MCF 10A (cell line): Measurements from ENCODE around the gene ITGB5. TPM values are rescaled to one million over a fixed set of nuclear protein-coding genes. Genes with fewer than 3 reads are reported as not detected.

Experiments used
- BruUV-seq: library from RNA; stranded (reverse); fragments of 400-500 nt; replicated peaks from 2 replicates; lab custom pipeline; 2021; lab: Mats Ljungman, UMichigan
- CTCF ChIA-PET: fragments of 300-600 bp; sonication (Branson Sonifier 250); formaldehyde crosslinking; extraction: SDS; loops from one replicate; lab custom pipeline; 2021; ENCODE audit warnings: antibody characterized with exemption, inconsistent platforms; lab: Yijun Ruan, JAX
- POLR2A ChIA-PET: fragments of 300-600, 350-650 bp; sonication (Branson Sonifier 250); formaldehyde crosslinking; extraction: SDS; loops from one replicate; lab custom pipeline; 2020; ENCODE audit warnings: antibody characterized with exemption, inconsistent platforms; lab: Yijun Ruan, JAX
- DNase-seq: peaks from one replicate; pipeline ENCODE4 v3.0.0-alpha.2; 2018; ENCODE audit not compliant: unreplicated experiment
- H3K27ac Mint-ChIP-seq: one replicate; pipeline ENCODE4 v1.8.0; 2022; ENCODE audit warnings: mild to moderate bottlenecking, low read depth, mixed read lengths; ENCODE audit not compliant: unreplicated experiment
- H3K27me3 Mint-ChIP-seq: one replicate; pipeline ENCODE4 v1.8.0; 2022; ENCODE audit warnings: mixed read lengths; ENCODE audit not compliant: insufficient read depth, unreplicated experiment
- H3K36me3 Mint-ChIP-seq: one replicate; pipeline ENCODE4 v1.8.0; 2022; ENCODE audit warnings: mild to moderate bottlenecking, moderate library complexity, mixed read lengths; ENCODE audit not compliant: insufficient read depth, unreplicated experiment
- H3K4me1 Mint-ChIP-seq: one replicate; pipeline ENCODE4 v1.8.0; 2022; ENCODE audit warnings: mixed read lengths; ENCODE audit not compliant: insufficient read depth, unreplicated experiment
- H3K4me3 Mint-ChIP-seq: one replicate; pipeline ENCODE4 v1.8.0; 2022; ENCODE audit warnings: mild to moderate bottlenecking, moderate library complexity, mixed read lengths; ENCODE audit not compliant: unreplicated experiment
- H3K9me3 Mint-ChIP-seq: one replicate; pipeline ENCODE4 v1.8.0; 2022; ENCODE audit warnings: mixed read lengths; ENCODE audit not compliant: unreplicated experiment
- CTCF ChIP-seq: fragments of 200-600 bp; IDR thresholded peaks from one replicate; pipeline ENCODE4 v1.8.0; 2022; ENCODE audit warnings: antibody characterized with exemption, mild to moderate bottlenecking; ENCODE audit not compliant: unreplicated experiment
- intact Hi-C: fragments of 100-400 bp; cut with micrococcal nuclease; formaldehyde crosslinking; loops from 2 replicates; pipeline ENCODE4 v1.14.1; 2022
- total RNA-seq: library from RNA; stranded (reverse); gene quantifications from 2 replicates; pipeline ENCODE4 v1.2.3, GENCODE V29; 2022

ITGB5 gene
- total RNA-seq, 1 experiment from 2014 or later: 101 TPM

GRCh38 chr3:124907957-124908356 lies 20.8 kb upstream of the ITGB5 start:
- Mint-ChIP-seq H3K36me3 (no peaks in the 10 kb centered on the region), H3K27ac (no peak overlapping the region), H3K9me3 (no peaks in the 10 kb centered on the region), H3K4me1 (no peaks in the 10 kb centered on the region), H3K4me3 (no peak overlapping the region), H3K27me3 (peaks cover 28% of the 10 kb centered on the region)
- ChIA-PET POLR2A (no interaction called here), CTCF (interaction anchor here (1.0 to 8.1 kb wide), 3 partner anchors 102 to 143 kb away, joined by 3 to 263 read pairs (median 259); no protein-coding TSS in a partner anchor)
- DNase-seq: no peak
- TF ChIP-seq CTCF: no peak
- intact Hi-C loops: no loop called here
- BruUV-seq: no TSS peak

DNA sequence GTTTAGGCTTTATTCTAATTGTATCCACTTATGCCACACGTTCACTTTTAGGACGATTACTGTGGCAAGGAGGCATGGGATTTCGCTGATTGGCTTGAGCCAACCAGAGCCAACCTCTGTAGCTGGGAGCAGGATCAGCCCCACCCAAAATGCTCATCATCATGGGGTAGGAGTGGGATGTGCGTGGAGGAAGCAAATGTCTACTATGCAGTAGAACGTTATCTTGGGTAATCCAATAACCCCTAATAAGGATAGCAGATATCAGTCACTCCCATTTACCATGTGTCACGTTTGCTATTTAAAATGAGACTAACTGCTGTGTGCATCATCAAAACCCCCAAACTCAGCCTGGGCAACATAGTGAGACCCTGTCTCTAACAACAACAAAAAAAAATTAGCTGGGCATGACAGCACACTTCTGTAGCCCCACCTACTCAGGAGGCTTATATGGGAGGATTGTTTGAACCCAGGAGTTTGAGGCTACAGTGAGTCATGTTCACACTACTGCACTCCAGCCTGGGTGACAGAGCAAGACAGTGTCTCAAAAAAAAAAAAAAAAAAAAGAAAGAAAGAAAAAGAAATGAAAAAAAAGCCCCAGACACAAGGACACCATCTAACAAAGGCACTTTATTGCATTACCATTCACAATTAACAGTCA lies 17.8 kb upstream of the ITGB5 start:
- no peaks in the 10 kb centered on the region for H3K9me3 Mint-ChIP-seq
- DNase-seq: no peak
- BruUV-seq: no TSS peak
- CTCF ChIA-PET: interaction anchor here (0.7 to 8.1 kb wide), 5 partner anchors 22 to 1962 kb away, joined by 3 to 263 read pairs (median 4); no protein-coding TSS in a partner anchor
- peaks cover 31% of the 10 kb centered on the region for H3K27me3 Mint-ChIP-seq
- intact Hi-C loops: loop anchor here (5.0 kb wide), 1 partner anchor 218 kb away; no protein-coding TSS in a partner anchor
- no peak for TF ChIP-seq CTCF
- H3K4me1 Mint-ChIP-seq: no peaks in the 10 kb centered on the region
- H3K27ac Mint-ChIP-seq: no peak overlapping the region
- POLR2A ChIA-PET: interaction anchor here (1.1 kb wide), 1 partner anchor 18 kb away, joined by 3 read pairs; the partner anchor contains the start of gene ITGB5
- no peaks in the 10 kb centered on the region for H3K36me3 Mint-ChIP-seq
- H3K4me3 Mint-ChIP-seq: no peak overlapping the region

DNA sequence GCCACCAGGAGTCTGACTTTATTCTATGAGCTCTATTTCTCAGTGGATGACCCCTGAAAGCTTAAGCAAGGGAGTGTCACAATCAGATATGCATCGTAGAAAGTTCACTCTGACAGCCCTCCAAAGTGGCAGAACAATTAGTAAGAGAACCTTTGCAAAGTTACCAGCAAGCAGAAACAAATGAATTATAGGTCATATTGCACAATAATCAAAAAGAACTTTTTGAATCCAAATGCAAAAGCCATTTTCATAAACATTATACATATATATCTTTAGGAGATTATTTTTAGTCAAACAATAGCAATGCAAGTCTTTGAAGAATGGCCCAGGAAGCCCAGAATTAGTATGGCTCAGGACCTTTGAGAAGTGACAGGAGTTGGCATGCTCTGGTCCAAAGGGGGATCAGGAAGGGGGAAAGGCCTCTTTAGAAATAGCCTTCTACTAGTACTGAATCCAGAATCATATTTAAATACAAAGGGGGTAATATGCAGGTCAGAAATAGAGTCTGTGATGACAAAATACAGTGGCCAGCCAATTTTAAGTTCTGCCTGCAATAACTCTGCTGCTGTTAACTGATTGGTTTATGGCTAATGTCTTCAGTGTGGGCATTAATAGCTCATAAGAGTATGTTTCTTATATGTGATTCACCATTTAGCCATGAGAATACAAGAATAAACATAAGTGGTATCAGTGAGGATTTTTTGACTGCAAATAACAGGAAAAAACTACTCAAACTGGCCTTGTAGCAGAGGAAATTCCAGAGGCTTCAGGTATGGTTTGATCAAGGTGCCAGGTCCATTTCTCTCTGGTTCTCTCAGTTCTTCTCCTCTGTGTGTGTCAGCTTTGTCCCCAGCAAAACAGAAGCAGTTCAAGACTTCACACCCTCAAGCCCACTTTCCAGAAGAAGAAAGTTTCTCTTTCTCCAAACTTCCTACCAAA lies 17.0 kb upstream of the ITGB5 start:
- no peak for TF ChIP-seq CTCF
- Mint-ChIP-seq H3K27ac (no peak overlapping the region), H3K36me3 (no peaks in the 10 kb centered on the region), H3K4me1 (no peaks in the 10 kb centered on the region), H3K27me3 (peaks cover 31% of the 10 kb centered on the region), H3K4me3 (no peak overlapping the region), H3K9me3 (no peaks in the 10 kb centered on the region)
- BruUV-seq: no TSS peak
- intact Hi-C loops: loop anchor here (5.0 kb wide), 1 partner anchor 217 kb away; no protein-coding TSS in a partner anchor
- DNase-seq: no peak
- CTCF ChIA-PET: interaction anchor here (0.7 to 8.1 kb wide), 7 partner anchors 23 to 1961 kb away, joined by 3 to 263 read pairs (median 3); no protein-coding TSS in a partner anchor
- POLR2A ChIA-PET: interaction anchor here (1.1 kb wide), 1 partner anchor 17 kb away, joined by 3 read pairs; the partner anchor contains the start of gene ITGB5
